ENCODE results near the gene GARNL3. TPM values are rescaled to one million over a fixed set of nuclear protein-coding genes. Genes with fewer than 3 reads are reported as not detected.

The GARNL3 gene
- total RNA-seq, 6 experiments from 2014 or later: 0.27 to 0.73 (median 0.57) TPM

- Mint-ChIP-seq H3K4me1 (ENCODE audit: low read depth) (no peaks in the 10 kb centered on the region), H3K27me3 (ENCODE audit: insufficient read depth) (peaks cover 21% of the 10 kb centered on the region), H3K36me3 (ENCODE audit: low read depth) (no peaks in the 10 kb centered on the region), H3K9me3 (no peaks in the 10 kb centered on the region), H3K4me3 (no peak overlapping the region), H3K27ac (no peak overlapping the region)
- no peak for DNase-seq
- TF ChIP-seq, protein P1, sequence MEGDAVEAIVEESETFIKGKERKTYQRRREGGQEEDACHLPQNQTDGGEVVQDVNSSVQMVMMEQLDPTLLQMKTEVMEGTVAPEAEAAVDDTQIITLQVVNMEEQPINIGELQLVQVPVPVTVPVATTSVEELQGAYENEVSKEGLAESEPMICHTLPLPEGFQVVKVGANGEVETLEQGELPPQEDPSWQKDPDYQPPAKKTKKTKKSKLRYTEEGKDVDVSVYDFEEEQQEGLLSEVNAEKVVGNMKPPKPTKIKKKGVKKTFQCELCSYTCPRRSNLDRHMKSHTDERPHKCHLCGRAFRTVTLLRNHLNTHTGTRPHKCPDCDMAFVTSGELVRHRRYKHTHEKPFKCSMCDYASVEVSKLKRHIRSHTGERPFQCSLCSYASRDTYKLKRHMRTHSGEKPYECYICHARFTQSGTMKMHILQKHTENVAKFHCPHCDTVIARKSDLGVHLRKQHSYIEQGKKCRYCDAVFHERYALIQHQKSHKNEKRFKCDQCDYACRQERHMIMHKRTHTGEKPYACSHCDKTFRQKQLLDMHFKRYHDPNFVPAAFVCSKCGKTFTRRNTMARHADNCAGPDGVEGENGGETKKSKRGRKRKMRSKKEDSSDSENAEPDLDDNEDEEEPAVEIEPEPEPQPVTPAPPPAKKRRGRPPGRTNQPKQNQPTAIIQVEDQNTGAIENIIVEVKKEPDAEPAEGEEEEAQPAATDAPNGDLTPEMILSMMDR (IDR thresholded peaks at IDR 0.05): no peak
These were observed 2.0 kb upstream of the GARNL3 start for GRCh38 chr9:127262602-127263001.

DNA sequence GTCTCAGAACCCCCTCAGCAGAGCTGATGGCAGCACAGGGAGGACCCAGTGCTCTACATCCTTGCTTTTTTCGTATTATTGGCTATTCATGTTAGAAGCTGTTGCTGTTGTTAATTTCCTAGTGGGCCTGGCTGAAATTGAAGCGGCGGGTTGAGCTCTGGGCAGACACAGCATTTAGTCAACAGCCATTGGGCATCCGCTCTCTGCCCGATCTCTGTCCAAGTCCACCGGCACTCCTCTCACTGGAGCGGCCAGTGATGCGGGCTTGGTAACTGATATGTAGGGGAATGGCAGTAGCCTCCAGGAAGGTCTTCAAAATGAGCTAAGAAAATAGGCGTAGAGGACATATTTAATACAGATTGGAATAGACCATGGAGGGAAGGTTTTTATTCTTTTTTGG lies 1.3 kb upstream of the GARNL3 start:
- Mint-ChIP-seq H3K4me1 (ENCODE audit: low read depth) (no peaks in the 10 kb centered on the region), H3K27me3 (ENCODE audit: insufficient read depth) (peaks cover 15% of the 10 kb centered on the region), H3K36me3 (ENCODE audit: low read depth) (no peaks in the 10 kb centered on the region), H3K27ac (no peak overlapping the region), H3K9me3 (no peaks in the 10 kb centered on the region), H3K4me3 (no peak overlapping the region)
- no peak for DNase-seq
- TF ChIP-seq, protein P1 (IDR thresholded peaks at IDR 0.05): no peak

DNA sequence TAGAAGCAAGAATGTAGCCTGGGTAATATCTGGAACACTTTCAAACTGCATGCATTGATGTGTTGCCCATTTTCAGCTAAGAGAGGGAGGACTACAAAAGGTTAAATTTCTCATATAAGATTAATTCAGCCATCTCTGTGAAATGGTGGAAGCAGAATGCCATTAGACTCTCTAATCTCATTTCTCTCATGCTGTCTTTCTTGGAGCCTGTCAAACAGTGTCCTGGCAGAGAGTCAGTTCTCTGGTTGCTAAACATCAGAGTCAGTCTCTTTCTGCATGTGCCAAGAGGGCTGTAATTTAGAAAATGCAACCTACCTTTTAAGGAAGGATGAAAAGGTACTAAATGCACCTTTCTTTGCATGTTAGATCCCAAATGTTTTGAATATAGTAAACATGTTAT lies 910 bp upstream of the GARNL3 start:
- Mint-ChIP-seq H3K27me3 (ENCODE audit: insufficient read depth) (peaks cover 12% of the 10 kb centered on the region; the same call in 1 of the 2 replicates), H3K4me3 (no peak overlapping the region), H3K27ac (no peak overlapping the region), H3K36me3 (ENCODE audit: low read depth) (no peaks in the 10 kb centered on the region), H3K4me1 (ENCODE audit: low read depth) (no peaks in the 10 kb centered on the region), H3K9me3 (no peaks in the 10 kb centered on the region)
- TF ChIP-seq, protein P1 (IDR thresholded peaks at IDR 0.05): no peak
- no peak for DNase-seq

DNA sequence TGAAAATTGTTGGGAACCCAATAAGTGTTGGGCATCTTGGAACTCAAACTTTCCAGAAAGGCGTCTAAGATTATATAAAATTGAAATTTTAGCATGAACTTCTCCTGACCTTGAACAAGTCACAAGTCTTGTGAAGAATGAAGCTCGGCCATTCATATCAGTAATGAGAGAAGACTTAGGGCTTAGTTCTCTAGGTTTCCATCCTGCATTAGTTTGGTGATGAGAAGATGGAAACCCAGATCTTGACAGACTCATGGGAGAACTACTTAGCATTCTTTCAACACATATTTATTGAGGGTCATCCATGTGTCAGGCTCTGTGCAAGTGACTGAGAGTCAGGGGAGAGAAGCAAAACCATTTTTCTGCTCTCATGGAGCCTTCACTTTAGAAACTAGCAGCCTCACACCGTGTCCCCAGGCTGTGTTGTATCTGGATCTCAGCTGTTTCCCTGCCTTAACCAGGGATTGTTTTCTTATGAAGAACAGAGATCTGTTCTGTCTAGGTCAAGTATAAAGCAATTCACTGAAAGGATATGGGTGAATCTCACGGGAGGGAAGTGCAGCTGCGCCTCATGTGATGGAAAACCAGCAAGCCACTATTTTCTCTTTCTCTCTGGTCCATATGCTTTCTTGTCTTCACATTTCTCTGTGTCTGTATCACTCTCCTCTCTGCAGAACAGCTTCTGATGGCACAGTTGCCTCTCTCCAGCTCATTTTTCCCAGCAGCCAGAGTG lies 3.4 kb downstream of the GARNL3 start:
- Mint-ChIP-seq H3K27me3 (ENCODE audit: insufficient read depth) (peaks cover 19% of the 10 kb centered on the region), H3K9me3 (no peaks in the 10 kb centered on the region), H3K27ac (no peak overlapping the region), H3K4me3 (no peak overlapping the region), H3K36me3 (ENCODE audit: low read depth) (no peaks in the 10 kb centered on the region), H3K4me1 (ENCODE audit: low read depth) (no peaks in the 10 kb centered on the region)
- no peak for DNase-seq
- TF ChIP-seq, protein P1 (IDR thresholded peaks at IDR 0.05): no peak

DNA sequence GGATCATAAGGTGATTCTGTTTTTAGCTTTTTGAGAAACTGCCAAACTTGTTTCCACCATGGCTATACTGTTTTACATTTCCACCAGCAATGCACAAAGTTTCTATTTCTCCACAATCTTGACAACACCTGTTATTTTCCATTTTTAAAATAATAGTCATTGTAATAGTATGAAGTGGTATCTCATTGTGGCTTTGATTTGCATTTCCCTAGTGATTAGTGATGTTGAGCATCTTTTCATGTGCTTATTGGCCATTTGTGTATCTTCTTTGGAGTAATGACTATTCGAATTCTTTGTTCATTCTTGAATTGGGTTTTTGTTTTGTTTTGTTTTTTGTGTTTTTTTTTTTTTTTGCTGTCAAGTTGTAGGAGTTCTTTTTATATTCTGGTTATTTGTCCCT lies 4.9 kb downstream of the GARNL3 start:
- peaks cover 19% of the 10 kb centered on the region for H3K27me3 Mint-ChIP-seq (ENCODE audit: insufficient read depth)
- TF ChIP-seq, protein P1 (IDR thresholded peaks at IDR 0.05): no peak
- no peaks in the 10 kb centered on the region for H3K4me1 Mint-ChIP-seq (ENCODE audit: low read depth)
- no peak for DNase-seq
- no peaks in the 10 kb centered on the region for H3K9me3 Mint-ChIP-seq
- no peak overlapping the region for H3K4me3 Mint-ChIP-seq
- no peak overlapping the region for H3K27ac Mint-ChIP-seq
- H3K36me3 Mint-ChIP-seq (ENCODE audit: low read depth): no peaks in the 10 kb centered on the region

All from HFFc6 (cell line).